Measurements from ENCODE around the gene LRP1. TPM values are rescaled to one million over a fixed set of nuclear protein-coding genes. Genes with fewer than 3 reads are reported as not detected.

Gene LRP1
- total and polyA plus RNA-seq, 2 of the 13 experiments (the other 11 are each of a cell fraction or from before 2014, with no cell fraction given) = 14.7 to 30.8 TPM

DNA sequence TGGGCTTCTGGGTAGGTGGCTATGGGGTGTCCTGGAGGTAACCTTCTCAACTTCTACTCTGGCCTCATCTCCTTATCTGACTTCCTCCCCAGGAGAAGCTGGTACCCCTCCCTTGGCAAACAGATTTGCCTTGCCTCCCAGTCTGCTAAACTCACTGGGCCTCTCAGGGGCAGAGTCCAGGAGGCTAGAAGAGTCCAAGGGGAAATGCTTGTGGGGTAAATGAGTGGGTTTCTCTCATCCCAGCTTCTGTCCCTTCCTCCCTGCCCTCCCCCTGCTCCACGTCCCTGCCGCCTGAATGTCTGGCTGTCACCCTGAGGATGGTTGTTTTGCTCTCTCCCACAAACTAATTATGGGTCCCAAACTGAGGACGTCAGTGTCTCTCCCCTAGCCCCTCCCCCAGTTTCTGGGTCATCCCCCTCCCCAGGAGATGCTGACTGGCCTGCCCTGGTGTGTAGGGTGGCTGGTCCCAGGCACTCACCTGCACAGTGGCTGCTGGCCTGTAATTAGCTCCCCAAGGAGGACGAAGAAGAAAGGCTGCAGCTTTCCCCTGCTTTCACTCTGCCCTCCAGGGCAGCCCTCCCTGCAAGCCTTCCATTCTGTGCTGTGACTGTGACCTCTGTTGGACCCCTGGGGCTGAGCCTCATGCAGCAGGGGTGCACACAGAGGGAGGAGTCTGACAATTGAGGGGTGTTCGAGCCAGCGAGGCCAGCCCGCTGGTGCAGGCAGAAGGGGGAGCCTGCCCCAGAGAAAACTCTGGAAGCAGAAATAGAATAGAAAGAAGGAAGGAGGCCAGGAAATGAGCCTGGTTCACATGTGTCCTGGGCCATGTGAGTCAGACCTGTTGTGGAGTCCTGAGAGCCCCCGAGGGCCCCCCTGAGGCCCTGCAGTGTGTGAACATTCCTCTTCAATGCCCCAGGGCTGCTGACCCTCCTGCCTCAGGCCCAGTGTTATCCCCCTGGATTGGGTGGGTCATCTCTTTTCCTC, 19.0 kb downstream of the LRP1 start, which contains the start of gene LRP1-AS (continued):
- TF ChIP-seq RERE (CRISPR knock-in tag; IDR thresholded peaks at IDR 0.05; ENCODE audit: low read depth) = peak; percentile 33; the same call in 1 of the 2 replicates
- no peak for TF ChIP-seq FOXJ3 (CRISPR knock-in tag; IDR thresholded peaks at IDR 0.05; ENCODE audit: borderline replicate concordance)
- TF ChIP-seq ELF1 (CRISPR knock-in tag; IDR thresholded peaks at IDR 0.05) = no peak
- TF ChIP-seq ZSCAN31 (CRISPR knock-in tag; IDR thresholded peaks at IDR 0.05; ENCODE audit: low read depth) = 0 out of 2 replicates have a peak, but pooled peaks have one; percentile 33
- no peak for TF ChIP-seq ZNF225 (CRISPR knock-in tag; IDR thresholded peaks at IDR 0.05)
- no peak for TF ChIP-seq NBN (conservative IDR thresholded peaks at IDR 0.05)
- TF ChIP-seq TFAP4 (IDR thresholded peaks at IDR 0.05; ENCODE audit: borderline replicate concordance, low read depth) = 0 out of 2 replicates have a peak, but pooled peaks have one; percentile 38
- TF ChIP-seq KDM3A (CRISPR knock-in tag; IDR thresholded peaks at IDR 0.05; ENCODE audit: low read depth) = no peak
- TF ChIP-seq HHEX (CRISPR knock-in tag; IDR thresholded peaks at IDR 0.05) = no peak; the same call in 1 of the 2 replicates
- TF ChIP-seq, protein P1, sequence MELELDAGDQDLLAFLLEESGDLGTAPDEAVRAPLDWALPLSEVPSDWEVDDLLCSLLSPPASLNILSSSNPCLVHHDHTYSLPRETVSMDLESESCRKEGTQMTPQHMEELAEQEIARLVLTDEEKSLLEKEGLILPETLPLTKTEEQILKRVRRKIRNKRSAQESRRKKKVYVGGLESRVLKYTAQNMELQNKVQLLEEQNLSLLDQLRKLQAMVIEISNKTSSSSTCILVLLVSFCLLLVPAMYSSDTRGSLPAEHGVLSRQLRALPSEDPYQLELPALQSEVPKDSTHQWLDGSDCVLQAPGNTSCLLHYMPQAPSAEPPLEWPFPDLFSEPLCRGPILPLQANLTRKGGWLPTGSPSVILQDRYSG (CRISPR knock-in tag; IDR thresholded peaks at IDR 0.05) = no peak
- TF ChIP-seq, protein P2, sequence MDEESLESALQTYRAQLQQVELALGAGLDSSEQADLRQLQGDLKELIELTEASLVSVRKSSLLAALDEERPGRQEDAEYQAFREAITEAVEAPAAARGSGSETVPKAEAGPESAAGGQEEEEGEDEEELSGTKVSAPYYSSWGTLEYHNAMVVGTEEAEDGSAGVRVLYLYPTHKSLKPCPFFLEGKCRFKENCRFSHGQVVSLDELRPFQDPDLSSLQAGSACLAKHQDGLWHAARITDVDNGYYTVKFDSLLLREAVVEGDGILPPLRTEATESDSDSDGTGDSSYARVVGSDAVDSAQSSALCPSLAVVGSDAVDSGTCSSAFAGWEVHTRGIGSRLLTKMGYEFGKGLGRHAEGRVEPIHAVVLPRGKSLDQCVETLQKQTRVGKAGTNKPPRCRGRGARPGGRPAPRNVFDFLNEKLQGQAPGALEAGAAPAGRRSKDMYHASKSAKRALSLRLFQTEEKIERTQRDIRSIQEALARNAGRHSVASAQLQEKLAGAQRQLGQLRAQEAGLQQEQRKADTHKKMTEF (CRISPR knock-in tag; IDR thresholded peaks at IDR 0.05) = peak; percentile 27; the same call in 1 of the 2 replicates
- TF ChIP-seq ARID4A (CRISPR knock-in tag; IDR thresholded peaks at IDR 0.05; ENCODE audit: borderline replicate concordance) = peak; percentile 44; the same call in 1 of the 2 replicates
- no peak for TF ChIP-seq ZNF713 (CRISPR knock-in tag; IDR thresholded peaks at IDR 0.05)
- no peak for TF ChIP-seq CAMTA2 (CRISPR knock-in tag; IDR thresholded peaks at IDR 0.05; ENCODE audit: borderline replicate concordance)

Measured in HepG2 (cell line).